IMR-90 (cell line): ENCODE data around the gene NPL. TPM values are rescaled to one million over a fixed set of nuclear protein-coding genes. Genes with fewer than 3 reads are reported as not detected.

ENCODE experiments used
- ATAC-seq: fragments of 200-7000 bp; cut with Tn5 transposase; 2 replicates; pipeline ENCODE4 v1.9.1; 2020; ENCODE audit warnings: low read depth, mild to moderate bottlenecking, moderate library complexity
- BruUV-seq: library from RNA; stranded (reverse); fragments of 400-500 nt; replicated peaks from 2 replicates; lab custom pipeline; 2021; lab: Mats Ljungman, UMichigan
- CTCF ChIA-PET: fragments of 300-600 bp; formaldehyde crosslinking; extraction: SDS; loops from one replicate; lab custom pipeline; 2021; ENCODE audit warnings: antibody characterized with exemption; lab: Yijun Ruan, JAX
- POLR2A ChIA-PET: fragments of 300-600 bp; sonication (Branson Sonifier 250); formaldehyde crosslinking; loops from one replicate; lab custom pipeline; 2022; ENCODE audit warnings: antibody characterized with exemption; ENCODE audit not compliant: unreplicated experiment; lab: Charles Lee
- DNase-seq: peaks from one replicate; pipeline ENCODE4 v3.0.0; 2013
- H2AFZ ChIP-seq: replicated peaks from 2 replicates; pipeline ENCODE3; 2013; ENCODE audit warnings: low read length, mild to moderate bottlenecking; ENCODE audit not compliant: poor library complexity
- H2AK5ac ChIP-seq: 2 replicates; pipeline ENCODE4 v1.6.1; 2013; ENCODE audit warnings: low read depth, low read length, inconsistent platforms
- H2AK9ac ChIP-seq: replicated peaks from 2 replicates; pipeline ENCODE3; 2013; ENCODE audit warnings: mild to moderate bottlenecking, low read depth, low read length, moderate library complexity; ENCODE audit not compliant: poor library complexity
- H2BK120ac ChIP-seq: 2 replicates; pipeline ENCODE4 v1.6.1; 2013; ENCODE audit warnings: low read depth, low read length, inconsistent platforms
- H2BK15ac ChIP-seq: 3 replicates; pipeline ENCODE4 v1.6.1; 2013; ENCODE audit warnings: low read depth, low read length, inconsistent platforms
- H2BK20ac ChIP-seq: 2 replicates; pipeline ENCODE4 v1.6.1; 2013; ENCODE audit warnings: low read depth, mild to moderate bottlenecking, inconsistent platforms, low read length, moderate library complexity
- H2BK5ac ChIP-seq: 2 replicates; pipeline ENCODE4 v1.6.1; 2013; ENCODE audit warnings: mild to moderate bottlenecking, low read depth, low read length, inconsistent platforms; ENCODE audit not compliant: poor library complexity, severe bottlenecking
- H3K14ac ChIP-seq: replicated peaks from 2 replicates; pipeline ENCODE4 v1.6.1; 2013; ENCODE audit warnings: low read depth, low read length, inconsistent platforms
- H3K18ac ChIP-seq: 2 replicates; pipeline ENCODE4 v1.6.1; 2013; ENCODE audit warnings: low read depth, low read length, control low read depth
- H3K23ac ChIP-seq: 2 replicates; pipeline ENCODE4 v1.6.1; 2013; ENCODE audit warnings: low read depth, low read length, inconsistent platforms
- H3K27ac ChIP-seq: 2 replicates; pipeline ENCODE4 v1.5.1; 2013; ENCODE audit warnings: mild to moderate bottlenecking, control low read depth, low read length; ENCODE audit not compliant: insufficient read depth
- H3K27me3 ChIP-seq: 2 replicates; pipeline ENCODE4 v1.6.1; 2013; ENCODE audit warnings: low read length; ENCODE audit not compliant: control insufficient read depth, insufficient read depth
- H3K36me3 ChIP-seq: 2 replicates; pipeline ENCODE4 v1.6.1; 2013; ENCODE audit warnings: low read length, mixed read lengths; ENCODE audit not compliant: control insufficient read depth, insufficient read depth
- H3K4ac ChIP-seq: 2 replicates; pipeline ENCODE4 v1.6.1; 2013; ENCODE audit warnings: low read depth, low read length, inconsistent platforms
- H3K4me1 ChIP-seq: 2 replicates; pipeline ENCODE4 v1.6.1; 2013; ENCODE audit warnings: low read length, mixed read lengths; ENCODE audit not compliant: control insufficient read depth, insufficient read depth
- H3K4me2 ChIP-seq: 2 replicates; pipeline ENCODE4 v1.6.1; 2013; ENCODE audit warnings: low read depth, mild to moderate bottlenecking, control low read depth, low read length, moderate library complexity
- H3K4me3 ChIP-seq: 2 replicates; pipeline ENCODE4 v1.5.1; 2013; ENCODE audit warnings: low read depth, mild to moderate bottlenecking, control low read depth, low read length, moderate library complexity; ENCODE audit not compliant: insufficient read depth
- H3K56ac ChIP-seq: 2 replicates; pipeline ENCODE4 v1.6.1; 2013; ENCODE audit warnings: low read length, inconsistent platforms; ENCODE audit not compliant: insufficient read depth; ENCODE audit errors: extremely low read depth
- H3K79me1 ChIP-seq, 2 experiments: 2 replicates each; pipeline ENCODE4 v1.6.1; 2013; ENCODE audit warnings: low read length in 2 of 2, inconsistent platforms in 1 of 2, low read depth in 1 of 2
- H3K9ac ChIP-seq: 2 replicates; pipeline ENCODE4 v1.6.1; 2013; ENCODE audit warnings: low read depth, low read length, control low read depth
- H3K9me1 ChIP-seq: 2 replicates; pipeline ENCODE4 v1.6.1; 2013; ENCODE audit warnings: low read length, inconsistent platforms; ENCODE audit not compliant: insufficient read depth
- H3K9me3 ChIP-seq: 2 replicates; pipeline ENCODE4 v1.6.1; 2013; ENCODE audit warnings: low read length; ENCODE audit not compliant: control insufficient read depth, insufficient read depth
- H4K20me1 ChIP-seq: 2 replicates; pipeline ENCODE4 v1.6.1; 2013; ENCODE audit warnings: low read length, inconsistent platforms; ENCODE audit not compliant: insufficient read depth
- H4K5ac ChIP-seq: 2 replicates; pipeline ENCODE4 v1.6.1; 2013; ENCODE audit warnings: mild to moderate bottlenecking, low read depth, low read length, control low read depth
- H4K8ac ChIP-seq, 2 experiments: 2 replicates each; pipeline ENCODE4 v1.6.1; 2013; ENCODE audit warnings: low read depth in 2 of 2, low read length in 2 of 2, control low read depth in 1 of 2, inconsistent platforms in 1 of 2
- H4K91ac ChIP-seq: 2 replicates; pipeline ENCODE4 v1.6.1; 2013; ENCODE audit warnings: low read depth, low read length, inconsistent platforms; ENCODE audit not compliant: insufficient read depth
- BHLHE40 ChIP-seq: fragments of 150-350 bp; IDR thresholded peaks from 2 replicates; pipeline ENCODE4 v1.6.1; 2016; ENCODE audit warnings: mild to moderate bottlenecking, low read depth, low read length
- CEBPB ChIP-seq: IDR thresholded peaks from 2 replicates; pipeline ENCODE4 v1.6.1; 2012; ENCODE audit warnings: low read depth, low read length, improper control_type of control experiment
- CHD1 ChIP-seq: IDR thresholded peaks from 2 replicates; pipeline ENCODE4 v1.6.1; 2012; ENCODE audit warnings: low read depth, low read length, improper control_type of control experiment
- CTCF ChIP-seq: conservative IDR thresholded peaks from 2 replicates; pipeline ENCODE4 v1.5.1; 2012; ENCODE audit warnings: mild to moderate bottlenecking, low read depth, low read length, improper control_type of control experiment
- FOS ChIP-seq: fragments of 150-350 bp; IDR thresholded peaks from 2 replicates; pipeline ENCODE4 v1.6.1; 2016; ENCODE audit warnings: low read depth, low read length
- MAFK ChIP-seq: IDR thresholded peaks from 2 replicates; pipeline ENCODE4 v1.6.1; 2012; ENCODE audit warnings: low read depth, low read length, improper control_type of control experiment
- MAZ ChIP-seq: IDR thresholded peaks from 2 replicates; pipeline ENCODE4 v1.6.1; 2012; ENCODE audit warnings: low read depth, mild to moderate bottlenecking, low read length, improper control_type of control experiment, moderate library complexity, borderline replicate concordance
- MXI1 ChIP-seq: IDR thresholded peaks from 2 replicates; pipeline ENCODE4 v1.6.1; 2012; ENCODE audit warnings: low read depth, mild to moderate bottlenecking, low read length, moderate library complexity, borderline replicate concordance
- NFE2L2 ChIP-seq: fragments of 150-350 bp; IDR thresholded peaks from 2 replicates; pipeline ENCODE4 v1.6.1; 2016; ENCODE audit warnings: low read depth, mild to moderate bottlenecking, low read length
- POLR2A ChIP-seq: IDR thresholded peaks from 2 replicates; pipeline ENCODE4 v1.6.1; 2012; ENCODE audit warnings: mild to moderate bottlenecking, low read depth, low read length
- RAD21 ChIP-seq: IDR thresholded peaks from 2 replicates; pipeline ENCODE4 v1.6.1; 2012; ENCODE audit warnings: low read length, improper control_type of control experiment
- RCOR1 ChIP-seq: IDR thresholded peaks from 2 replicates; pipeline ENCODE4 v1.6.1; 2012; ENCODE audit warnings: mild to moderate bottlenecking, low read length, improper control_type of control experiment; ENCODE audit not compliant: insufficient replicate concordance
- RFX5 ChIP-seq: IDR thresholded peaks from 2 replicates; pipeline ENCODE4 v1.8.0; 2012; ENCODE audit warnings: low read depth, mild to moderate bottlenecking, low read length, moderate library complexity
- SMC3 ChIP-seq: fragments of 150-350 bp; IDR thresholded peaks from 2 replicates; pipeline ENCODE4 v1.6.1; 2016; ENCODE audit warnings: low read depth, mild to moderate bottlenecking, antibody characterized with exemption, low read length, moderate library complexity
- WGBS, 2 experiments: methylation state at CpG; one replicate each; pipeline versions ENCODE4 v1.1.5 to v1.1.7; 2013; ENCODE audit warnings: missing lambda C conversion rate in 2 of 2; ENCODE audit not compliant: insufficient read length in 1 of 2; ENCODE audit errors: extremely low coverage in 2 of 2; 5-methylcytosine and 5-hydroxymethylcytosine counted together
- dilution Hi-C: fragments of 300-500 bp; cut with HindIII; formaldehyde crosslinking; loops from one replicate; pipeline ENCODE4 v1.14.3; 2018; ENCODE audit warnings: low sequenced_read_pairs; ENCODE audit not compliant: unreplicated experiment
- in situ Hi-C: fragments of 300-500 bp; cut with MboI; formaldehyde crosslinking; loops from 3 replicates; pipeline ENCODE4 v1.14.3; 2019; ENCODE audit warnings: low sequenced_read_pairs, inconsistent platforms, mixed read lengths
- intact Hi-C: fragments of 100-400 bp; cut with micrococcal nuclease; formaldehyde crosslinking; loops from 2 replicates; pipeline ENCODE4 v1.10.0; 2022
- polyA plus RNA-seq, 3 experiments: library from polyadenylated mRNA; depleted of rRNA; stranded (reverse); fragments of >200 nt; gene quantifications; 2 replicates each; pipeline ENCODE4 v1.2.3, GENCODE V29; 2012; ENCODE audit warnings: low replicate concordance in 1 of 3
- total RNA-seq: library from RNA; depleted of rRNA; stranded (reverse); fragments of >200 nt; gene quantifications from 2 replicates; pipeline ENCODE4 v1.2.3, GENCODE V29; 2012
- TF ChIP-seq, protein P1 (sequence below): fragments of 150-350 bp; IDR thresholded peaks from 2 replicates; pipeline ENCODE4 v1.6.1; 2017; ENCODE audit warnings: mild to moderate bottlenecking, antibody characterized with exemption, low read length, low read depth

NPL gene
- total and polyA plus RNA-seq, 2 of the 4 experiments (the other 2 are of a cell fraction) = 0.36 to 0.68 TPM

GRCh38 chr1:182762536-182762935, 27.0 kb upstream of the NPL start:
- no TSS peak for BruUV-seq
- dilution Hi-C loops (no loop called here), in situ Hi-C loops (no loop called here), intact Hi-C loops (no loop called here)
- H3K4me1 ChIP-seq = no peaks in the 10 kb centered on the region
- no peak overlapping the region for H3K27ac ChIP-seq
- no peak overlapping the region for H4K91ac ChIP-seq
- H3K14ac ChIP-seq = no peak overlapping the region
- CTCF ChIA-PET = interaction anchor here (2.0 kb wide), 1 partner anchor 10 kb away, joined by 5 read pairs; no protein-coding TSS in a partner anchor
- no peak overlapping the region for H2AK9ac ChIP-seq
- H2BK20ac ChIP-seq = no peak overlapping the region
- no peak overlapping the region for H3K4me2 ChIP-seq
- no peak overlapping the region for H2BK15ac ChIP-seq
- H3K4ac ChIP-seq = no peak overlapping the region
- no peak overlapping the region for H4K5ac ChIP-seq
- no peak overlapping the region for H4K8ac ChIP-seq
- H3K23ac ChIP-seq = no peak overlapping the region
- no peak for DNase-seq
- no peak for TF ChIP-seq MXI1
- TF ChIP-seq CTCF = no peak
- no peak for TF ChIP-seq RCOR1
- TF ChIP-seq NFE2L2 = no peak
- TF ChIP-seq FOS = no peak
- no peak for TF ChIP-seq BHLHE40
- no peak for TF ChIP-seq MAFK
- no peak for TF ChIP-seq RFX5
- no peak for TF ChIP-seq MAZ
- no peak for TF ChIP-seq SMC3
- no peak for TF ChIP-seq CHD1
- TF ChIP-seq CEBPB = no peak
- no peak for TF ChIP-seq POLR2A
- TF ChIP-seq, protein P1, sequence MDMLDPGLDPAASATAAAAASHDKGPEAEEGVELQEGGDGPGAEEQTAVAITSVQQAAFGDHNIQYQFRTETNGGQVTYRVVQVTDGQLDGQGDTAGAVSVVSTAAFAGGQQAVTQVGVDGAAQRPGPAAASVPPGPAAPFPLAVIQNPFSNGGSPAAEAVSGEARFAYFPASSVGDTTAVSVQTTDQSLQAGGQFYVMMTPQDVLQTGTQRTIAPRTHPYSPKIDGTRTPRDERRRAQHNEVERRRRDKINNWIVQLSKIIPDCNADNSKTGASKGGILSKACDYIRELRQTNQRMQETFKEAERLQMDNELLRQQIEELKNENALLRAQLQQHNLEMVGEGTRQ = no peak
- no peak for TF ChIP-seq RAD21
- H3K36me3 ChIP-seq = no peaks in the 10 kb centered on the region
- H2BK120ac ChIP-seq = no peak overlapping the region
- POLR2A ChIA-PET = no interaction called here
- H2AK5ac ChIP-seq = no peak overlapping the region
- no peaks in the 10 kb centered on the region for H3K9me1 ChIP-seq
- H3K4me3 ChIP-seq = no peak overlapping the region
- WGBS, 2 experiments = 80% methylated on average over 1 of the region's 4 CpGs; no CpG with 5 or more reads in 1 of the 2 experiments
- H2BK5ac ChIP-seq = no peak overlapping the region
- no peaks in the 10 kb centered on the region for H3K79me1 ChIP-seq
- no peak overlapping the region for H2AFZ ChIP-seq
- no peaks in the 10 kb centered on the region for H4K20me1 ChIP-seq
- H3K9ac ChIP-seq = no peak overlapping the region
- peaks cover 2% of the 10 kb centered on the region for H3K27me3 ChIP-seq
- H3K56ac ChIP-seq = no peak overlapping the region
- peaks cover 3% of the 10 kb centered on the region; the same call in 1 of the 2 replicates for H3K9me3 ChIP-seq
- no peak for ATAC-seq
- H3K18ac ChIP-seq = no peak overlapping the region
